Superior temporal gyrus (tissue), 1 donor: ENCODE data around the gene NDRG3.

Experiments used
- DNase-seq: peaks from one replicate; pipeline ENCODE4 v3.0.0-alpha.2; 2016; ENCODE audit errors: extremely low spot score

The NDRG3 gene

DNA sequence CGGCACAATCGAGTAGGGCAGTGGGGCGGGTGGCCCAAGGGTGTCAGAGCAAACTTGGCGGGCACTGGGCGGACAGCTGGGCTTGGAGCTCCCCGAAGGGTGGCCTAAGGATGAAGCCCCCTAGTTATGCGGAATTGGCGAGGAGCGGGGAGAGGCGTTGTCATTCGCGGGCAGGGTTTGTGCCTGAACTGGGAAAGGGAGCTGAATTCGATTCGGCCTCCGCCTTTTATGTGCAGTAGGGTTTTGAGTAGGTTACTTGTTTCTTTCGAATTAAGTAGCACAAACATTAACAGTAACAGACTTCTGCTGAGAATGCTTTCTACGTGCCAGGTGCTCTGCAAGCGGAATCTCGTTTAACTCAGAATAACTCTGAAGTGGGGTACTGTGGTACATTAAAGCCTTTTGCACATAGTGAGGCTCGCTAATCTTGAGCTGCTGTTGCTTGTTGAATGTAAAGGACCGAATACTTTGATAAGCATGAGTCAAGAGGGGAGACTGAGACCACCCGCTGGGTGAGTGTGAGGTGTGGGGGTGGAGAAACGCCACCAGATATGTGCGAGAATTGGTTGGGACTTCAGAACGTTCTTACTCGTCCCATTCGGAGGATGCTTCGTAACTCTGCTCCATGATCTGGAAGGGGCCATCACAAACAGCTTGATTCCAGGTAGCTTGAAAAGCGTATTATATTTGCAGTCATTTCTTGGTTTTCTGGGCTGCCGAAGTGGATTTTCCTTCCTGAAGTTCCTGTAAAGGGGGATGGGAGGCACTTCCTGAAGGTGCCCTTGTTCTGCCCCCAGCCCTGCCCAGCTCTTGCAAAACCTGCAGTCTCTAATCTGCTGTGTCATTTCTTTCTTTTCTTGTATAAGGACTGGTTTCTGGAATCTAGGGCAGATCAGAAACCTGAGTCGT is 139.5 kb downstream of the NDRG3 start:
- DNase-seq = no peak

- peak; percentile 98 for DNase-seq
Observed at GRCh38 chr20:36605399-36606157, 140.3 kb downstream of the NDRG3 start, which contains the start of gene RAB5IF. TSS of gene RAB5IF (plus strand) at chr20:36605779. CDS start at chr20:36605952, 173 bp downstream.

- no peak for DNase-seq
Observed at GRCh38 chr20:36604952-36605398, 140.9 kb downstream of the NDRG3 start.
